Measurements from ENCODE around the gene RILPL2.

DNA sequence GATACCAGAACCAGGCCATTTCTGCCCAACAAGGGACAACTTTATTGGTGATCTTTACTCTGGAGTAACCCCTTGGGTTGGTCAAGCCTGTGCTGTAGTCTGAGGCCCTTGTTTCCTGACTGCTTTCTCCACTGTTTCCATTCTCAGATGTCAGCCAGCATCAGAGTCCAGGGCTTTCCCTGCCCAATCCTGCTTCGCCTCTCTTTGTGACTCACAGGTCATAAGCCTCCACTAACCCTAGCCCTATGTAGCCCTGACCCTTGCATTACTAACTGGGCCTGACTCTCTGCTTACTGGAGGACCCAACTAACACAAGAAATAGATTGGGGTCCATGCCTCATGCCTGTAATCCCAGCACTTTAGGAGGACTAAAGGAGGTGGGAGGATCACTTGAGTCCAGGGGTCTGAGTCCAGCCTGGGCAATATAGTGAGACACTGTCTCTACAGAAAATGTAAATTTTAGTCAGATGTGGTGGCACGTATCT is 12.8 kb upstream of the RILPL2 start:
- TF ChIP-seq, protein P1, sequence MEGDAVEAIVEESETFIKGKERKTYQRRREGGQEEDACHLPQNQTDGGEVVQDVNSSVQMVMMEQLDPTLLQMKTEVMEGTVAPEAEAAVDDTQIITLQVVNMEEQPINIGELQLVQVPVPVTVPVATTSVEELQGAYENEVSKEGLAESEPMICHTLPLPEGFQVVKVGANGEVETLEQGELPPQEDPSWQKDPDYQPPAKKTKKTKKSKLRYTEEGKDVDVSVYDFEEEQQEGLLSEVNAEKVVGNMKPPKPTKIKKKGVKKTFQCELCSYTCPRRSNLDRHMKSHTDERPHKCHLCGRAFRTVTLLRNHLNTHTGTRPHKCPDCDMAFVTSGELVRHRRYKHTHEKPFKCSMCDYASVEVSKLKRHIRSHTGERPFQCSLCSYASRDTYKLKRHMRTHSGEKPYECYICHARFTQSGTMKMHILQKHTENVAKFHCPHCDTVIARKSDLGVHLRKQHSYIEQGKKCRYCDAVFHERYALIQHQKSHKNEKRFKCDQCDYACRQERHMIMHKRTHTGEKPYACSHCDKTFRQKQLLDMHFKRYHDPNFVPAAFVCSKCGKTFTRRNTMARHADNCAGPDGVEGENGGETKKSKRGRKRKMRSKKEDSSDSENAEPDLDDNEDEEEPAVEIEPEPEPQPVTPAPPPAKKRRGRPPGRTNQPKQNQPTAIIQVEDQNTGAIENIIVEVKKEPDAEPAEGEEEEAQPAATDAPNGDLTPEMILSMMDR (IDR thresholded peaks at IDR 0.05 in 8 of 11, conservative IDR thresholded peaks at IDR 0.05 in 3 of 11), result no peak
- TF ChIP-seq POLR2AphosphoS5 (IDR thresholded peaks at IDR 0.05) (no peak), POLR2A (IDR thresholded peaks at IDR 0.05) (no peak)

All from spleen (tissue), 7 donors.